HG03039 (cell line): ENCODE measurements around the gene TARBP2.
A peak's percentile ranks its signal among the peaks of the same experiment; 100 is the strongest.
"Not testable (repeated sequence)": the region's sequence is repeated elsewhere in the genome, so short reads cannot be mapped to it uniquely, and the experiment has no call there.

Source experiments
- ATAC-seq: cut with Tn5 transposase; IDR thresholded peaks from one replicate; pipeline ENCODE4 v1.9.1; 2021; ENCODE audit warnings: mild to moderate bottlenecking, moderate library complexity; ENCODE audit not compliant: unreplicated experiment

TARBP2 gene

DNA sequence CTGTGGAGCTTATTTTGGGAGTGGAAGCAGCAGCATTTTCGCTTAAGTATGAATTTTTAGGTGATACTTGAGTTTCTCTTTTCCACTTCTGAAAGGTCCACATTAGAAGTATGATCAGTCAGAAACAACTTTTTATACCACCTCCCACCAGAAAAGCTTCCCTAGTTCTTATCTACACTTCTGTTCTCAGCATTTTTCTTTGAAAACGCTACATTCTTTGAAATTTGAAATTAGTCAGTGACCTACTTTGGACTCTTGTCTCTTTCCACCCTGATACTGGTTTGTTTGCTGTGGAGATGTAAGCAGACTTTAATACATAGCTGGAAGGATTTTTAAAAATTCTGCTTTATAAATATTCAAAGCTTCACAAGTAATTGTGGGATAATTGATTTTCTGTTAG, 27.0 kb upstream of the TARBP2 start:
- no peak for ATAC-seq

- ATAC-seq = no peak
Observed at GRCh38 chr12:53474819-53475218, 26.3 kb upstream of the TARBP2 start.

DNA sequence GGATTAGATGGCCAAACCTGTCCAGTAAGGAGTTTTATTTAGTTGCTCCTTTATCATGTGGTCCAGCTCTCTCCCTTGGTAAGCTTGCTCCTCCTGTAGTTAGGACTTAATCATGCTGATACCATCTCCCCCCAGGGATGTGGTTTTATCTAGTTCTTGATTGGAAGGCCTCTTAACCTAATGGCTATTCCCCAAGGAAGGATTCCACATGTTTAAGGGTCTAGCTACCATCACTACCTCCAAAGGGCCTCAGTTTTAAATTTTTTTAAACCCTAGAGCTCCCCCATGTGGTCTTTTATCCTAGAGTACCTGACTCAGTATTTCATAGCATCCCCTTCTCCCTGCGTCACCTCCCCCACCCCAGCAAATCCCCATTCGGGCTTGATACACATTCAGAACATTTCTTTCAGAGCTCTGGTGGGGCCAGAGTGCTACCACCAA, 24.3 kb upstream of the TARBP2 start:
- ATAC-seq = no peak

DNA sequence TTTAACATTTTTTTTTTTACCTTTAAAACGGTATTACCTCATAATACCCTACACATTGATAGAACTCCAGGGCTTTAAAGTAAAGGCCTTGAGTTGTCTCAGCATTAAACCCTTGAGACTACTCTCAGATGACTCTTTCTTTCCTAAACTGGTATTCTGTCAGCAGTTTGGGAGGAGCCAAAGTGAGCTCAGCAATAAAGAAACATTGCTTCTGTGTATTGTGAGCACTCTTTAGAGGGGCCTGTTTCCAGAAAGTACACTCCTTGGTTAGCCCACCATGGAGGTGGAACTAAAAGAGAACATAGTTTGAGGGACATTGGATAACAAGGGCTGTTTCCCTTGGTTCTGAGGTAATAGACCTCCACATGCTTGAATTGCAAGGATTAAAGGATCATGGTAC, 22.2 kb upstream of the TARBP2 start:
- no peak for ATAC-seq

GRCh38 chr12:53479331-53479730, 21.8 kb upstream of the TARBP2 start:
- ATAC-seq = no peak

- ATAC-seq = no peak
Observed at GRCh38 chr12:53480491-53481442, 20.3 kb upstream of the TARBP2 start.

- not testable (repeated sequence) for ATAC-seq
Observed at GRCh38 chr12:53481458-53481857, 19.6 kb upstream of the TARBP2 start.

DNA sequence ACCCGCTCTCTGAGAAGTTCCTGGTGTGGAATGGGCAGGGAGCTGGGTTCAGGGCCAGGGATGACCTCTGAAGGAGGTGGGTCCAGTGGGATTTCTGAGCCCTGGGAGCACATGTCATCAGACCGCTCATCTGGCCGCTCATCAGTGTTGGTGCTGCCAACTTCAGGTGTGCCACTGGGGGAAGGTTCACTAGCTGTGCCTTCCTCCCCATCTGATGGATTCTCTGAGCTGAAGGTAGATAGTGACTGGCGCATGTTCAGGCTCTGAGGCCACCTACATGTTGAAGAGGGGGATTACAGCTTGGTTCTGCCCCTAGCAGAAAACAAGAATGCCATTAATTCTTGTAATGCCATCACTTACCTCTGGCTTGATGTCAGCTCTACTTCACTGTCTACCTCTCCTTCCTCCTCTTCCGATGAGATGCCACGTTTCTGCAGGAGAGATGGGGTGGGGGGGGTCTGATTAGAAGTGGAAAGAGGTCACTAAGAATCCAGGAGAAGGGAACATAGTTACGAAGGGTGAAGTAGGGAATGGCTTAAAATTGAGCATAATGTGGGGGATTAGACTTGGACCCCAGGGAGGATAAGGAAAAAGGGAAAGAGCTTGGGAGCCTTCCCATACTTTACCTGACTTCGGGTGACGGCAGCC, 19.0 kb upstream of the TARBP2 start:
- no peak for ATAC-seq

GRCh38 chr12:53482626-53483168, 18.4 kb upstream of the TARBP2 start:
- no peak for ATAC-seq

GRCh38 chr12:53483225-53483978, 17.7 kb upstream of the TARBP2 start:
- no peak for ATAC-seq

DNA sequence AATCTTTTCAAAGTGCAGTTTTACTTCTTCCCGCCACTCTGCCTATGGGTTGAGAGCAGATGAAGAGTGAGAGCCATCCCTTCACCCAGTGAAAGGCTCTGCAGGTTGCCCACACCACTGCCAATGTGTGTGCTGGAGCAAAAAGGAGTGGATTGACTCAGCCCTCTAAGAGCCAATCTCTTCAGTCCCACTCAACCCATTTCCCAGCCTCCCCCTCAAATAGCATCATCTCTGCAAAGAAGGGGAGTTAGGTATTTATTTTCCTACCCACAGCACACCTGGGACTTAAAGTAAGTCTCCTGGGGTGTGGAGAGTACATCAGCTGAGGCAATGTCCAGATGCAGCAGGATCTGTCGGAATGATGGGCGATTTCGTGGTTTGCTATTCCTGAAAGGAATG, 17.1 kb upstream of the TARBP2 start:
- no peak for ATAC-seq

DNA sequence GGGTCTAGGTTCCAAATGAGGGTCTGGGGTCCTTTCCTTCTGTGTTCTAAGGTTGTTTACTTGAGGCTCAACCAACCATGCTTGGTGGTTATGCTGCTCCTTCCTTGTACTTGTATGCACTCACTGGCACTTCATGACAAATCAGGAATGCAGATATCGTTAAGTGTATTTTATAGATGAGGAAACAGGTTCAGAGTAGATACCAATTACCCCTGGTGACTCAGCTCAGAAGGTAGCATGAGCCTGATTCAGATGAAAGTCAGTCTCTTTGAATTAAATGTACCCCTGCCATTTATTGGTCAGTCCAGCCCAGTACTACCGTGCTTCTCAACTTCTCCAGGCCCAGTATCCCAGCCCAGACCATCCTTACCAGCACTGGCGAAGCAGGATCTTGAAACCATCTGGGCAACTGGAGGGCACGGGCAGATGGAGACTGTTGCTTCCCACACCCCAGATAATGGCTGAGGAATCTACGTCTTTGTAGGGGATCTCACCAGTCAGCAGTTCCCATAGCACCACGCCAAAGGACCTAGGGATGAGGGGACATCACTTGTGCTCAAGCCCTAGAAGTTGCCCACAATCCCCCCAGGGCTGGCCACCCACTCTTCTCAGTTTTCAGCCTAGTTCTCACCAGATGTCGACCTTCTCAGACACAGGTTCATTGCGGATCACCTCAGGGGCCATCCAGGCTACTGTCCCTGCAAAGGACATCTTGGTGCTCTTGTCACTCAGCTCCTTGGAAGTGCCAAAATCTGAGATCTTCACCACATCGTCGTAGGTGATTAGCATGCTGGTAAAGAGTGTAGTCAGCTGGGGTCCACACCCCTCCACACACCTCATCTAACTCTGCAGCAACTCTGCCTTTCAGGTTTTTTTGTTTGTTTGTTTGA, 16.2 kb upstream of the TARBP2 start:
- no peak for ATAC-seq

GRCh38 chr12:53485955-53486735, 14.9 kb upstream of the TARBP2 start:
- ATAC-seq = no peak

DNA sequence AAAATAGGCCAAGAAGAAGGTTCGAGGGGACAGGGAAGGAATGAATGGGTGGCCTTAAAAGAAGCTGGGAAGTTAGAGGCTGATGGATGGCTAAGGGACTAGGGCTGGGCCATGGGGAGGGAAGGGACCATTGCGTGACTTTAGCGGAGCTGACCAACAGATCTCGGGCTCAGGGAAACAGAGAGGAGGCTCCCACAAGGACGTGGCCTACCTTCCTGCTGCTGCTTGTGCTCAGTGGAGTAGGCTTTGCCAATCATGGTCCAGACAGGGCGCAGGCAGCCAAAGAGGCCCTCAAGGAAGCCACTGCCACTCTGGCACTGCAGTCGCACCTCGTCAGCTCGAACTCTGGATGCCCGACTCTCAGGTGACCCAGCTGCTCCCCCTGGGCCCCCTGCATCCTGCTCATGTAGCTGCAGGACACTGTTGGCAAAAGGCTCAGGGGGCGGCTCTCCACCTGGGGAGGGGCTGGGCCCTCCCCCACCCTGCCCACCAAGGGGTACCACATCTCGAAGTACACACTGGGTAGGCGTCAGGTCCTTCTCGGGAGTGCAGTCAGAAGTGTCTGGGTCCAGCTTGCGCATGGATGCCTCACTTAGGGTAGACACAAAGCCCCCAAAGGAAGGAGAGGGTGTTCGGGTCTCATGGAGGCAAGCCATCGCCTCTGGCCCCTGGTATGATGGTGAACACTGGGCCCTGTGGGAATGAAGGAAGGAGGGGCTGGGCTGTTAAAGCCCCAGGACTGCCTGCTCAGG, 14.2 kb upstream of the TARBP2 start:
- no peak for ATAC-seq

DNA sequence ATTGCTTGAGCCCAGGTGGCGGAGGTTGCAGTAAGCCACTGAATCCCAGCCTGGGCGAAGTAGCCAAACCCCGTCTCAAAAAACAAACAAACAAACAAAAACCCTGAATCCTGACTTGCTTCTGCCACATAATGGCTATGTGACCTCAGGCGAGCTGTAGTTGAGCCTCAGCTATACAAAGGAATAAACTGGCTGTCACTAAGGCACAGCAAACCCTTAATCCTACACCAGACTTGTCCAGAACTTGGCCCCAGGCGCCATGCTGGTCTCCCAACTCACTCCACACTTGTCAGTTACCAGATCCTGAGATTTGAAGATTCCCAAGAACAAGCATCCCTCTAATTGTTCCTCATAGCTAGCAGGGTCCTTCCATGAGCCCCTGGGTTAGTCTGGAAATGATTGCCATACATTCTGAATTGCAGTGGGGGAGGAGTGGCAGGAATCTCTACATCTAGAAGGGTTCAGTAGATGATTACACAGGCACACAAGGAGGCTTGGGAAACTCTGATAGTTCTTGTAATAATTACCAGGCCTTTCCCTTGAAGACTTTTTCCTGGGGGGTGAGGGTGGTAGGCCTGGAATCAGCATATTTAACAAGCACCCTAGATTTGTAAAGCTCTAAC, 11.7 kb upstream of the TARBP2 start:
- ATAC-seq = no peak

- ATAC-seq = no peak
Observed at GRCh38 chr12:53492188-53492587, 8.9 kb upstream of the TARBP2 start.

GRCh38 chr12:53492830-53493609, 8.1 kb upstream of the TARBP2 start:
- ATAC-seq = peak; percentile 92
